Lung (tissue), 12 donors: ENCODE data around the gene EGFL6. TPM values are rescaled to one million over a fixed set of nuclear protein-coding genes. Genes with fewer than 3 reads are reported as not detected.

Experiments used
- ATAC-seq: fragments of 200-7000 bp; cut with Tn5 transposase; one replicate; pipeline ENCODE4 v1.9.1; 2020; ENCODE audit warnings: moderate number of reproducible peaks; ENCODE audit not compliant: insufficient read depth, low FRiP score
- DNase-seq, 3 donors: peaks; one replicate each; pipeline ENCODE4 v3.0.0-alpha.2; 2013 to 2017
- H3K27ac ChIP-seq, 2 donors: one replicate each; pipeline ENCODE4 v1.5.1; 2013; ENCODE audit warnings: mild to moderate bottlenecking in 2 of 2, moderate library complexity in 2 of 2, control low read depth in 1 of 2, inconsistent platforms in 1 of 2, low read depth in 1 of 2, low read length in 1 of 2
- H3K27me3 ChIP-seq, 3 donors: one replicate each; pipeline ENCODE4 v1.5.1; 2013; ENCODE audit warnings: low read length in 2 of 3; ENCODE audit not compliant: control insufficient read depth in 3 of 3, insufficient read depth in 3 of 3
- H3K36me3 ChIP-seq, 4 donors: one replicate each; pipeline ENCODE4 v1.5.1; 2013; ENCODE audit warnings: low read length in 4 of 4, mild to moderate bottlenecking in 1 of 4, moderate library complexity in 1 of 4; ENCODE audit not compliant: control insufficient read depth in 4 of 4, insufficient read depth in 4 of 4
- H3K4me1 ChIP-seq, 5 donors: one replicate each; pipeline ENCODE4 v1.5.1; 2013; ENCODE audit warnings: low read length in 5 of 5, mild to moderate bottlenecking in 2 of 5, moderate library complexity in 1 of 5; ENCODE audit not compliant: control insufficient read depth in 5 of 5, insufficient read depth in 5 of 5
- H3K4me3 ChIP-seq: one replicate; pipeline ENCODE4 v1.5.1; 2013; ENCODE audit warnings: mild to moderate bottlenecking, control low read depth, moderate library complexity
- H3K9ac ChIP-seq, 2 donors: one replicate each; pipeline ENCODE4 v1.5.1; 2013; ENCODE audit warnings: low read length in 2 of 2, control low read depth in 1 of 2; ENCODE audit not compliant: insufficient read depth in 1 of 2
- H3K9me3 ChIP-seq, 4 donors: one replicate each; pipeline ENCODE4 v1.5.1; 2013; ENCODE audit warnings: low read length in 3 of 4, mild to moderate bottlenecking in 1 of 4, moderate library complexity in 1 of 4; ENCODE audit not compliant: control insufficient read depth in 4 of 4, insufficient read depth in 3 of 4
- CTCF ChIP-seq: IDR thresholded peaks from 2 replicates; pipeline ENCODE4 v1.5.1; 2012; ENCODE audit warnings: mild to moderate bottlenecking; ENCODE audit errors: control extremely low read depth, extremely low read depth
- WGBS, 2 donors: extraction: QIAGEN DNeasy Blood & Tissue Kit; methylation state at CpG; one replicate each; pipeline ENCODE4 v1.1.7; 2013; 5-methylcytosine and 5-hydroxymethylcytosine counted together
- polyA plus RNA-seq, 2 donors: library from polyadenylated mRNA; stranded (reverse); fragments of 200-250 nt; gene quantifications; one replicate each; pipeline ENCODE4 v1.2.1, GENCODE V29; 2013
- total RNA-seq, 2 donors: library from RNA; depleted of rRNA in 1 of 2; stranded (reverse); fragments of >200 nt in 1 of 2; gene quantifications; one replicate each; pipeline ENCODE4 v1.2.1, GENCODE V29; 2014 to 2021
- donor health status: control.
- donor health status: control.
- donor health status: Bipolar disorder and iron deficiency.
- donor health status: healthy.
- donor health status: DM: yes; HTN: yes; CAD: no.

EGFL6 gene
- total and polyA plus RNA-seq, 4 donors = 5.4 to 58.7 (median 14.3) TPM

DNA sequence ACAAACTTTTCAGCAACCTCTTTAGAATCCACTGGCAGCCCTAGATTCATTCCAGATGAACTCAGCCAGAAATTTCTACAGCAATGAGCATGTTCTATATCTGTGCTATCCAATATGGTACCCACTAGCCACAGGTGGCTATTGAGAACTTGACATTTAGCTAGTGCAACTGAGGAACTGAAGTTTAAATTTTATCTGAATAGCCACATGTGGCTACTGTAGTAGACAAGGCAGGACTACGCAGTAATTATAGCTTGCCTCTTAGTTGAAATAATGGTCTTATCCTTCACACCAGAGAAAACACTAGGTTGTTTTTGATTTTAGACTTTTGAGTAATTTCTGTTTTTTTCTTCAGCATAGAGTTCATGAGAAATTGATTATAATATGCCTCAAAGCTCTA lies 80.9 kb downstream of the EGFL6 start:
- 94 to 99% methylated on average over 1 of the region's 1 CpG for WGBS, 2 donors
- ATAC-seq = no peak
- no peak overlapping the region for H3K27ac ChIP-seq

GRCh38 chrX:13651150-13651549 lies 81.7 kb downstream of the EGFL6 start:
- Histone ChIP-seq H3K9ac (no peak overlapping the region), H3K4me1 (peaks cover 0 to 20% (median 2%) of the 10 kb centered on the region in 5 donors), H3K36me3 (peaks cover 0 to 2% (median 0%) of the 10 kb centered on the region in 4 donors), H3K27me3 (peaks cover 0 to 37% (median 25%) of the 10 kb centered on the region in 3 donors), H3K9me3 (no peaks in the 10 kb centered on the region), H3K4me3 (no peak overlapping the region), H3K27ac (no peak overlapping the region)
- ATAC-seq (no peak), DNase-seq (no peak)
- no peak for TF ChIP-seq CTCF
- WGBS, 2 donors = 70 to 90% methylated on average over 3 of the region's 3 CpGs

More for the DNA sequence above, 80.9 kb downstream of the EGFL6 start:
- TF ChIP-seq CTCF = no peak
- Histone ChIP-seq H3K4me1 (peaks cover 0 to 20% (median 2%) of the 10 kb centered on the region in 5 donors), H3K4me3 (no peak overlapping the region), H3K9me3 (no peaks in the 10 kb centered on the region), H3K36me3 (no peaks in the 10 kb centered on the region), H3K27me3 (peaks cover 0 to 36% (median 23%) of the 10 kb centered on the region in 3 donors), H3K9ac (no peak overlapping the region)
- no peak for DNase-seq

DNA sequence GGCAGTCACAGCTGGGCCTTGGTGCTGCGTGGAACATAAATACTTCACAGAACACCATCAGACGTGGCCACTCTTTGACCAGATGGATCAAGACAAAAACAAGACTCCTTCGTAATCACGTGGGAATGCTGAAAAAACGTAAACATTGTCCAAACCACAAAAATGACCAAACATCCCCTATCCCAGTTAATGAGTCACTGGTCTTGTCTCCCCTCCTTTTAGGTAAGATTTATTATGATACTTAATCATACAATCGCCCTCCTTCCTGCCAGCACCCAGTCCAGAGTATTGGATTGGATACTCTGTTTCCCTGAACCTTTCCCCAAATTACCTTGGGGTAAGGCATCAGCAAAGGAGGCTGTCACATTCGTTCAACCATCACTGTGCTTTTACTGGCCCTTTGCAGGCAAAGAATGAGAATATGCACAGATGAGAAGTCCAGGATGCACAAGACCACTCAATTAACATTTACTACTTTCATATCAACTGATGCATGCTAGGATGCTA lies 82.9 kb downstream of the EGFL6 start:
- Histone ChIP-seq H3K4me1 (peaks cover 0 to 17% (median 2%) of the 10 kb centered on the region in 5 donors), H3K4me3 (no peak overlapping the region), H3K27me3 (peaks cover 0 to 31% (median 28%) of the 10 kb centered on the region in 3 donors), H3K9ac (peak overlapping the region; percentile 29 to 72), H3K27ac (peak overlapping the region; percentile 62 to 87), H3K9me3 (no peaks in the 10 kb centered on the region), H3K36me3 (peaks cover 0 to 2% (median 0%) of the 10 kb centered on the region in 4 donors)
- no peak for TF ChIP-seq CTCF
- DNase-seq (peak in 1 of 3 donors; percentile 35), ATAC-seq (no peak)
- WGBS, 2 donors = 38% methylated on average over 7 of the region's 7 CpGs
